Measurements from ENCODE around the gene NFX1. TPM values are rescaled to one million over a fixed set of nuclear protein-coding genes. Genes with fewer than 3 reads are reported as not detected.
"Not testable (repeated sequence)": the region's sequence is repeated elsewhere in the genome, so short reads cannot be mapped to it uniquely, and the experiment has no call there.

Gene NFX1
- total RNA-seq, 1 experiment from 2014 or later, result 14.0 TPM

DNA sequence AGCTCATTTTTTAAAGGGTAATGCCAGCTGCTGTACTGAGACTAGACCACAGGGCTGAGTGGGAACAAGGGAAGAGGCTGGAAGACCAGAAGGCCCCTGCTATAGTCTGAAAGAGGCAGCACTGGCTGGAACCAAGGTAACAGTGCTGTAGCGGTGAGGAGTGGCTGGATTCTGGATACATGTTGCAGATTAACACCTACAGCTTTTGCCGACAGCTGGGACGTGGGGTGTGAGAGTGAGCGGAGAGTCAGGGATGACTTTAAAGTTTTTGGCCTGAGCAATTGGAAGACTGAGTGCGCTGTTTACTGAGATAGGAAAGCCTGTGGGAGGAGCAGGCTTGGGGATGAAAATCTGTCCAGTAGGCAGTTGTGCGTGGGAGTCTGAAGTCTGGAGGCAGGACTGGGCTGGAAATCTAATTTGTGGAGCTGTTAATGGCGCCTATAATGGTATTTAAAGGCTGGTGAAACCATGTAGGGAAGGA, 85.6 kb downstream of the NFX1 start:
- Histone ChIP-seq H3K4me3 (ENCODE audit: insufficient read depth, low read depth, low read length) (no peak overlapping the region), H3K36me3 (replicated peaks; ENCODE audit: control insufficient read depth, insufficient read depth, low read length) (peaks cover 2% of the 10 kb centered on the region; the same call in 1 of the 2 replicates), H3K27me3 (ENCODE audit: control insufficient read depth, insufficient read depth, low read length) (no peaks in the 10 kb centered on the region)
- DNase-seq, result no peak

DNA sequence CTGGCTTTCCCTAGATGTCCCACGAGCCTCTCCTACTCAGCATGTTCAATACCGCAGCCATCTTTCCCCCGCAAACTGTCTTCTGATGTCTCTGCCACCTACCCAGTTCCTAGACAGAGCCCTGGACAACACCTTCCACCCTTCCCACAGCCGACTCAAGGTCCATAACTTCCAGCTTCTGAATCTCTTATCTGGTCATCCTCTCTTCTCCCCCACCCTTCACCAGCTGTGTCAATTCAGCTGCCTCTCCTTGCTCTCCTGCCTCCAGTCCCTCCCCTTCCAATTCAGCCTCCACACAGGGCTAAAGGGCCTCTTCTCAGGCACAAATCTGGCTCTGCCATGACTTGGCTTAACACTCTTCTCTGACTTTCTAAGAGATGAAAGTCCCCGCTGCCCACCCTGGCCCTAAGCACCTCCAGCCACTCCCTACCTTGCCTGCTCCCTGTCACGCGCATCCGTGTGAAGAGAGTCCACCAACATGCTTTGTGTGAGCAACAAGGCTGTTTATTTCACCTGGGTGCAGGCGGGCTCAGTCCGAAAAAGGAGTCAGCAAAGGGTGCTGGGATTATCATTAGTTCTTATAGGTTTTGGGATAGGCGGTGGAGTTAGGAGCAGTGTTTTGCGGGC, 86.9 kb downstream of the NFX1 start:
- Histone ChIP-seq H3K36me3 (replicated peaks; ENCODE audit: control insufficient read depth, insufficient read depth, low read length) (no peaks in the 10 kb centered on the region), H3K4me3 (ENCODE audit: insufficient read depth, low read depth, low read length) (no peak overlapping the region), H3K27me3 (ENCODE audit: control insufficient read depth, insufficient read depth, low read length) (no peaks in the 10 kb centered on the region)
- no peak for DNase-seq

DNA sequence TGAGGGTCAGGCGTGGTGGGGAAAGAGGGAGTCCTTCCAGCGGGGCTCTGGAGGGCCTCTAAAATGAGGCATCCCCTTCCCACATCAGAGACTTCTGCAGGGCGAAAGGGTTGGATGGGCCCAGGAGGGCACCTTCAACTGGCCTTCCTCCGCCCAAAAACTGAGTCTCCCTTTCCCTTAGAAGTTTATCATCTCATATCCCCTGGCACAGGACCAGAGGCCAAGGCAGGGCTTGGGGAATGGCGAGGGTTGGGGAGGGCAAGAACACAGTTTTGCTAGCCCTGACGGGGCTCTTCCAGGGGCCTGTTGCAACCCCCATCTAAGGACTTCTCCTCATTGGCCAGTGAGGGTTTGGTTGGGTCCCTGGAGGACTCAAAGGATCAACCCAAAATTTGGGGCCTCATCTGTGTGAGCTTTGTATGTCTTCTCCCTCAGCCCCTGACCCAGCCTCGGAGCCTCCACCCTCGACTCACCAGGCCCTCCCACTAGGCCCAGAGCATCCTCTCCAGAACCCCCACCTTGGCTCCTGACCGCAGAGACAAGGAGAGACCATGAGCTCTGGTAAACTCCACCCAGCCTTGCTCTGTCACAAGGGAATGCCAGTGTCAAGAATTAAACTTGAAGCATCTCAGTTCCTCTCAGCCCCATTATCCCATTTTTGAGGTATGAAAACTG, 87.9 kb downstream of the NFX1 start:
- no peaks in the 10 kb centered on the region for H3K36me3 ChIP-seq (replicated peaks; ENCODE audit: control insufficient read depth, insufficient read depth, low read length)
- no peak overlapping the region for H3K4me3 ChIP-seq (ENCODE audit: insufficient read depth, low read depth, low read length)
- no peak for DNase-seq
- H3K27me3 ChIP-seq (ENCODE audit: control insufficient read depth, insufficient read depth, low read length), result no peaks in the 10 kb centered on the region

DNA sequence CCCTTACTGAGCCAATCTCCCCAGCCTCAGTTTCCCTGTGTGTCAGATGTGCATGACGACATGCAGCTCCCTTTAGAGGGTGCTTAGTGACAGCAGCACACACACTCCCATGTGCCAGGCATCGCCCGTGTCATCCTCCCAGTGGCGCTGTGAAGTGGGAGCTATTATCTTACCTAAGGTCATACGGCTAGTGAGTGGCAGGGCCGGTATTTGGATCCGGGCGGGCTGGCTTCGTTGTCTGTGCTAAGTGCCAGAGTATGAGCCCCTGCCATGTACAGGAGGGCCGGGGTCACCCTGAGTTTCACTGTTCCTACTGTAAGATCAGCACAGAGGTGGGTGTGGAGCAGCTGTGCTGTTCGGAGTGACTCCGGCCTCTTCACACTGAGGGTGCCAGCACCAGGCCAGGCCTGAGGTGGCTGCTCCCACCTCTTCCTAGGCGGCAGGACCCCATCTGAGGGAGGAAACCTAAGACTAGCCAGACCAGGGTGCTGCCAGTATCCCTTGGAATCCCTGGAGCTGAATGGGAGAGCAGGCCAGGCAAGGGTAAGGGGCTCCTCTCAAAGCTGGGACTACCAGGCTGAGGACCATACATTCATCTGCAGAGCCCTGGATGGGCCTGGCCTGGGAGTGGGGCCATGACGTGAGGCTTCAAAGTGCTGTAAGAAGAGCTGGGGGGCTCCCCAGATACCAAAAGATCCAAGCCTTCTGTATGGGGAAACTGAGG, 89.5 kb downstream of the NFX1 start:
- Histone ChIP-seq H3K27me3 (ENCODE audit: control insufficient read depth, insufficient read depth, low read length) (no peaks in the 10 kb centered on the region), H3K36me3 (replicated peaks; ENCODE audit: control insufficient read depth, insufficient read depth, low read length) (no peaks in the 10 kb centered on the region), H3K4me3 (ENCODE audit: insufficient read depth, low read depth, low read length) (no peak overlapping the region)
- DNase-seq, result peak; percentile 28

DNA sequence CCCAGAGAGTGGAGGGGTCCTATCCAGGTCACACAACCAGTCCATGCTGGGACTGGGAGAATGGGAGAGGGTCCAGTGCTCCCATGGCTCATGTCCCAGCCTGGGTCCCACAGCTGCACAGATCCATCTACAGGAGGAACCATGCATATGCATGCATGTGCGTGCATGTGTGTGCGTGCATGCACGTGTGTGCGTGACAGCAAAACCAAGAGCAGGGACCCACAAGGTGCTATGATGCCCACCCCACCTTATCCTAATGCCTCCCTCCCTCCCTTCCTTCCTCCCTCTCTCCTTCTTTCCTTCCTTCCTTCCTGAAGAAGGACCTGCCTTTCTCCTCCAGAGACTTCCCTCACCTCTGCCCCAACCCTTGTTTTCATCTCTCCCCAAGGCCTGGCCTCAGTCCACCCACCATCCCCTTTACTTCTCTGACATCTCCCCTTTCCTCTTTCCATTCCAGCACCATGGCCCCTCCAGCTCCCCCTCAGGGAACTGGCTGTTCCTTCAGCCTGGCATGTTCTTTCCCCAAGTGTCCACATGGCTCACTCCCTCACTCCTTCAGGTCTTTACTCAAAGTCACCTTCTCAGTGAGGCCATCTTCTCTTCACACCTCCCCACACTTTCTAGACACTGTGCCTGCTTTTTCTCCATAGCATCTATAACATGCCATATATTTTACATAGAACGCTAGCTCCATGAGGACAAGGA, 90.2 kb downstream of the NFX1 start:
- no peak overlapping the region for H3K4me3 ChIP-seq (ENCODE audit: insufficient read depth, low read depth, low read length)
- DNase-seq, result peak; percentile 39
- H3K36me3 ChIP-seq (replicated peaks; ENCODE audit: control insufficient read depth, insufficient read depth, low read length), result no peaks in the 10 kb centered on the region

DNA sequence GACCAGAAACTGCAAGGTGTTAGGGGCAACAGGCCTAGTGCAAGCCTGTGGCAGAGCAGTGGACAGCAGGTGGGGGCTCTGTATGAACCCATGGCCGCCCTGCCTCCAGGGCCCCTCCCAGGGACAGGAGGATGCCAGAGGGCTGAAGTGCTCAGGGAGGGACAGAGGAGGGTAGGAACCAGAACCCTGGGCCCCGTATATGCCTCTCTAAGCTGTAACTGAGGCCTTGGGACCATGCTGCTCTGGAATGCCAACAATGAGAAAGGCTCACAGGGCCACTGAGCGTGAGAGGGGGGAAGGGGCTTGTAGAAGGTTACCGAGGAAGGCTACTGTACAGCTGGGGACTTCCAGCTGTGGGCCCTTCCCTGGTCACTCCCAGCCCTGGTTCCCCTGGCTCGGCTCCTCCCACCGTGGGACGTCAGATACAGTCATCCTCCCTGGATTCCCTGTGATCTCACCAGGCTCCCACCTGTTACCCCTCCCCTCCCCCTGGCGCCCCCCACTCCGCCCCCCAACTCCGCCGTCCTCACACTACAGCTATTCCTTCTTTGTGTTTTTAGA, 91.0 kb downstream of the NFX1 start:
- Histone ChIP-seq H3K36me3 (replicated peaks; ENCODE audit: control insufficient read depth, insufficient read depth, low read length) (no peaks in the 10 kb centered on the region), H3K4me3 (ENCODE audit: insufficient read depth, low read depth, low read length) (no peak overlapping the region), H3K27me3 (ENCODE audit: control insufficient read depth, insufficient read depth, low read length) (no peaks in the 10 kb centered on the region)
- DNase-seq, result peak; percentile 92

More for the DNA sequence above, 90.2 kb downstream of the NFX1 start:
- H3K27me3 ChIP-seq (ENCODE audit: control insufficient read depth, insufficient read depth, low read length), result no peaks in the 10 kb centered on the region

DNA sequence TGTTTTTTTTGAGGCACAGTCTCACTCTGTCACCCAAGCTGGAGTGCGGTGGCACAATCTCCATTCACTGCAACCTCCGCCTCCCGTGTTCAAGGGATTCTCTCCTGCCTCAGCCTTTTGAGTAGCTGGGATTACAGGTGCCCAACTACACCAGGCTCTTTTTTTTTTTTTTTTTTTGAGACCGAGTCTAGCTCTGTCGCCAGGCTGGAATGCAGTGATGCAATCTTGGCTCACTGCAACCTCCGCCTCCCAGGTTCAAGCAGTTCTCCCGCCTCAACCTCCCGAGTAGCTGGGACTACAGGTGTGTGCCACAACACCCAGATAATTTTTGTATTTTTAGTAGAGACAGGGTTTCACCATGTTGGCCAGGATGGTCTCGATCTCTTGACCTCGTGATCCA, 92.1 kb downstream of the NFX1 start:
- H3K36me3 ChIP-seq (replicated peaks; ENCODE audit: control insufficient read depth, insufficient read depth, low read length); H3K4me3 ChIP-seq (ENCODE audit: insufficient read depth, low read depth, low read length); H3K27me3 ChIP-seq (ENCODE audit: control insufficient read depth, insufficient read depth, low read length); DNase-seq: not testable (repeated sequence)

DNA sequence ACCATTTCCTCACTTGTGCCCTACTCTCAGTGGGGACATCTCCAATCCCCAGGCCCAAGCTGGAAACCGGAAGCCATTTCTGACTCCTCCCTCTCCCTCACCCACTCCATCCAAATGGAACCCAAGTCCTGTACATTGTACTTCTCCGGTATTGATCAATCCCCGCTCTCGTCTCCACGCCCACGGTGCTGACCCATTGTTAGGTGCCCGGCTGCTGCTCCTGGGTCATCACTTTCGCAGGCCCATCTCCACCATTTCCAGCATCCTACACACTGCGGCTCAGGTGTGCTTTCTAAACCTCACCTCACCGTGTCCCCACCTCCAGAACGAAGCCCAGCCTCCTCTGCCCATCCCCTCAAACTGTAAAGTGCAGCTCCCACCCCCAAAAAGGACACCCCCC, 93.1 kb downstream of the NFX1 start:
- H3K36me3 ChIP-seq (replicated peaks; ENCODE audit: control insufficient read depth, insufficient read depth, low read length); DNase-seq; H3K27me3 ChIP-seq (ENCODE audit: control insufficient read depth, insufficient read depth, low read length); H3K4me3 ChIP-seq (ENCODE audit: insufficient read depth, low read depth, low read length): not testable (repeated sequence)

DNA sequence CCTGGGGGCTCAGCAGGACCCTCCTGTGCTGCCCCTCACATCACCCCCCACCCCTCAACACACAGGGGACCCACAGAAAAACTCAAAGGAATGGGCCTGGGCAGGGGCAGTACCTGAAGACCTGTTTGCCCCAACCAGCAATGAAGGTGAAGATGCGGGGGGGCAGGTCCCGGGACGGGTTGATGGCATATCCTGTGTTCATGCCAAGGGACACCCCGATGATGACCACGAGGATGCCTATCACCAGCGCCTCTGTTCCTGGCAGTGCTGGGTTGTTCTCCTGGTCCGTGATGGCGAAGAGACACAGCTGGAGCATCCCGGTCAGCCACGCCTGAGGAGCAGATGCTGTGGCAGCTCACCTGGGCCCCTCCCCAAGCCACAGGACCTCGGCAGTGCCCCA, 95.2 kb downstream of the NFX1 start:
- not testable (repeated sequence) for H3K27me3 ChIP-seq (ENCODE audit: control insufficient read depth, insufficient read depth, low read length); H3K4me3 ChIP-seq (ENCODE audit: insufficient read depth, low read depth, low read length); DNase-seq; H3K36me3 ChIP-seq (replicated peaks; ENCODE audit: control insufficient read depth, insufficient read depth, low read length)

DNA sequence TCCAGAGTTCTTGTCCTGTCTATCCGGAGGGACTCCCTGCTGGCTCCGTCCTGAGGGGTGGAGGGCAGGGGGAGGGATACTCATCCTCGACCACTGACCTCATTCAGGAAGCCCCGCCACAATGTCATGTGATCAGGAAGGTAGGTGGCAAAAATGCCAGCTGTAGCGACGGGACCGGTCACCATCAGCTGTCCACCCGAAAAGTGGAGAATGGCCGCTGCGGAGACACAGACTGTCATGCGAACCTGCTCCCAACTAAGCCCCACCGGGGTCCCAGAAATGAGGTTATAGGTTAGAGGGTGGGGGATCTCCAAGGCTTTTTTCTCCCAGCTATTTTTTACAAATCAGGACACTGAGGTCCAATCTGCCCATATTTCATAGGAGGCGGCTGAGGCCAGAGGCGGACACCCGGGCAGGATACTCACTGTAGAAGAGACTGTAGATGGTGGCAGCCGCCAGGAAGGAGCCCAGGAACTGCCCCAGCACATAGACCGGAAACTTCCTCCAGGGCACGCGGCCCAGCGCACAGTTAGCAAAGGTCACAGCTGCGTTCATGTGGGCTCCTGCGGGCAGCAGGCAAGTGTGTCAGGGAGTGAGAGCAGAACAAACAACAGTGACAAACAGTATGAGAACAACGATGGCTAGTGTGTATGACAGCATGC, 95.8 kb downstream of the NFX1 start:
- DNase-seq; H3K4me3 ChIP-seq (ENCODE audit: insufficient read depth, low read depth, low read length); H3K27me3 ChIP-seq (ENCODE audit: control insufficient read depth, insufficient read depth, low read length); H3K36me3 ChIP-seq (replicated peaks; ENCODE audit: control insufficient read depth, insufficient read depth, low read length): not testable (repeated sequence)

DNA sequence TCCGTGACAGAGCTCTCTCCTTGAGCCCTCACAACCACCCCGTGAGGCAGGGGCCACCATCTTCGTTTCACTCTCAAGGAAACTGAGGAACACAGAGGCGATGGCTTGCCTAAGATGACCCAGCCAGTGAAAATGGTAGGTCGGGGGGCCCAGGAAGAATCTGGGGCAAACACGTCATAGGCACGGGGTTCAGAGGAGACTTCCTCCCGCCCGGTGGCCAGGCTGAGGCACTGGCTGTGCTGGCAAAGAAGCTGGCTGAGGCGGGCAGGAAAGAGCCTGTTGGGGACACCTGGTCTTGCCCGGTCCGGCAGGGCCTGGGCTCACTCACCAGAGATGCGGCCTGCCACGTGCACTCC, 96.3 kb downstream of the NFX1 start:
- H3K4me3 ChIP-seq (ENCODE audit: insufficient read depth, low read depth, low read length); DNase-seq; H3K36me3 ChIP-seq (replicated peaks; ENCODE audit: control insufficient read depth, insufficient read depth, low read length); H3K27me3 ChIP-seq (ENCODE audit: control insufficient read depth, insufficient read depth, low read length): not testable (repeated sequence)

DNA sequence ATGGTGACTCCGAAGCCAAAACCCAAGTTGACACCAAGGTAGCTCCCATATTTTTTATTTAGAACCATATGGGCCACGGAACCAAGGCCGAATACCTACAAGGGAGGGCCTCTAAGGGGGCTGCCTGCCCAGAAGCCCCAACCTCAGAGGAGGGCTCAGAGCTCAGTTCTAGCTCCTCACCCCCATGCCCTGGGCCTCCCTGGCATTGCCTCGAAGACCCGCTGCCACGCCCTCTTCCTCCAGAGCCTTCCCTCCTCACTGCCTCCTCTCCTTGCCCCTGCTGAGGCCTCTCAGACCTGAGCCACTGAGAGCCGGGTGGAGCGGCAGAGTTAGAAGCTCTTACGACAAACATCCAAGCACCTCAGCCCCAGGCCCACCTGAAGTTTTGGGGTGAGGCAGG, 96.7 kb downstream of the NFX1 start:
- not testable (repeated sequence) for H3K27me3 ChIP-seq (ENCODE audit: control insufficient read depth, insufficient read depth, low read length); H3K4me3 ChIP-seq (ENCODE audit: insufficient read depth, low read depth, low read length); DNase-seq; H3K36me3 ChIP-seq (replicated peaks; ENCODE audit: control insufficient read depth, insufficient read depth, low read length)

DNA sequence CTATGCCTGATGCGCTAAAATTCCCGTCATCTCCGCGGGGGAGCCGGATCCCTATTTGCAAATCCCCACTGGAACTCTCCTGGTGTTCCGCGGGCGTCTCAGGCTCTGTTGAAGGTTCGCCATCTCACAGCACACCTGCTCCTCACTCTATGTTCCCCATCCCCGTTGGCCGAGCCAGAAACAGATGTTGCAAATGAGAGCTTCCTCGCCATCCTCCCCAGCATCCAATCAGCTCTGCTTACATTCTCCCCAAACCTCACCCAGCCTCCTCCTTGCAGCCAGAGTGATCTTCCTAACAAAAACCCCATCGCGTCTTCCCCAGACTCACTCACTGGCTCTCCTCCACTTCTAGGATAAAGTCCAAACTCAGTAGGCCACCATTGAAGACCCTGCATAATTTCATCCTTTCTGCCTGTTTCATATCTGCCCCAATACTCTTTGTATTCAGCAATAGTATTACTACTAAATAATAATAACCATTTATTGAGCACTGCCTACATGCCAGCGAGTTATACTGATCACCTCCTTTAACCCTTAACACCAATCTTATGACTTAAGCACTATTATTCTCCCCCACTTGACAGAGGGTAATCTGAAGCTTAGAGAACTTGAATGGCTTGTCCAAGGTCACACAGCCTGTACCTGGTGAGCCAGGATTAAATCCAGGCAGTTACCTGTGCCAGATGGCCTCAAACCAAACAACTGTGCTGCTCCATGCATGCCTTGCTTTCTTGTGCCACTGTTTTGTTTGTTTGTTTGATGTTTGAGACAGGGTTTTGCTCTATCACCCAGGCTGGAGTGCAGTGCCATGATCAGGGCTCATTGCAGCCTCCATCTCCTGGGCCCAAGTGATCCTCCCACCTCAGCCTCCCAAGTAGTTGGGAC, 98.0 kb downstream of the NFX1 start:
- H3K36me3 ChIP-seq (replicated peaks; ENCODE audit: control insufficient read depth, insufficient read depth, low read length), result no peaks in the 10 kb centered on the region
- no peaks in the 10 kb centered on the region for H3K27me3 ChIP-seq (ENCODE audit: control insufficient read depth, insufficient read depth, low read length)
- DNase-seq, result peak; percentile 62
- no peak overlapping the region for H3K4me3 ChIP-seq (ENCODE audit: insufficient read depth, low read depth, low read length)

Measured in H7 (cell line).